ENCODE results near the gene HBE1.
"Not testable (repeated sequence)": the region's sequence is repeated elsewhere in the genome, so short reads cannot be mapped to it uniquely, and the experiment has no call there.

HBE1 gene

DNA sequence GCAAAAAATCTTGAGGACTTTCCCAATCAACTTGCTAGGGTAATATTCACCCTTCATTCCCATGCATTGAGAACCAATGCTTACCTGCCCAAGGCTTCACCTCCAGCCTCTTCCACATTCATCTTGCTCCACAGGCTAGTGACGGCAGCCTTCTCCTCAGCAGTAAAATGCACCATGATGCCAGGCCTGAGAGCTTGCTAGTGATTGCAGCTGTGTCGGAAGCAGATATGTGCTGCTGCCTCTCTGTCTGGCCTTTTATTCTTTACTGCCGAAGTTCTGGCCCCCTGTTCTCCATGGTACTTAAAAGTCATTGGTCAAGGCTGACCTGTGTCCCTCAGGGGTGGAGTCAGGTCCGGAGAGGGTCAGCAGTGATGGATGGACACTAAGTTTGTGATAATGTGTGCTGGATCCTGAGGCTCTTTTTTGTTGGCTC, at the start of gene HBE1:
Gene HBE1, minus strand, starts transcription at position 231 of the 433 bp plus-strand sequence. Its CDS starts 55 bp downstream, at position 176.
- no peak for DNase-seq

DNA sequence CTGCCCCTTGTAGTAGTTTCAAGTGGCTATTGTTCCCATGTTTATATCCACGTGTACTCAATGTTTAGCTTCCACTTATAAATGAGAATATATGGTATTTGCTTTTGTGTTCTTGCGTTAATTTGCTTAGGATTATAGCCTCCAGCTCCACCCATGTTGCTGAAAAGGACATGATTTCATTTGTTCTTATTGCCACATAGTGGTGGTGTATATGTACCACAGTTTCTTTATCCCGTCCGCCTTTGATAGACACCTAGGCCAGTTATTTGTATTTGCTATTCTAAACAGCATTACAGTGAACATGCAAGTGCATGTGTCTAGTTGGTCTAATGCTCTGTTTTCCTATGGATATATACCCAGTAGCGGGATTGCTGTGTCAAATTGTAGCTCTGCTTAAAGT, 47.5 kb upstream of the HBE1 start:
- DNase-seq: no peak

DNA sequence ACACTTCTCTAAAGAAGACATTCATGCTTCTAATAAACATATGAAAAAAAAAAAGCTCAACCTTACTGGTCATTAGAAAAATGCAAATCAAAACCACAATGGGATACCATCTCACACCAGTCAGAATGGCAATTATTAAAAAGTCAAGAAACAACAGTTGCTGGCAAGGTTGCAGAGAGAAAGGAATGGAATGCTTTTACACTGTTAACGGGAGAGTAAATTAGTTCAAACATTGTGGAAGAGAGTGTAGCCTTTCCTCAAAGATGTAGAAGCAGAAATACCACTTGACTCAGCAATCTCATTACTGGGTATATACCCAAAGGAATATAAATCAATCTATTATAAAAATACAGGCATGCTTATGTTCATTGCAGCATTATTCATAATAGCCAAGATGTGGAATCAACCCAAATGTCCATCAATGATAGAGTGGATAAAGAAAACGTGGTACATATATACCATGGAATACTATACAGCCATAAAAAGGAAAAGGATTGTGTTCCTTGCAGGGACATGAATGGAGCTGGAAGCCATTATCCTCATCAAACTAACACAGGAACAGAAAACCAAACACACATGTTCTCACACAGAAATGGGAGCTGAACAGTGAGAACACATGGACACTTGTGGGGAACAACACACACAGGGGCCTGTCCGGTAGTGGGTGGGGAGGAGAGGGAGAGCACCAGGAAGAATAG, 43.7 kb upstream of the HBE1 start:
- DNase-seq: not testable (repeated sequence)

DNA sequence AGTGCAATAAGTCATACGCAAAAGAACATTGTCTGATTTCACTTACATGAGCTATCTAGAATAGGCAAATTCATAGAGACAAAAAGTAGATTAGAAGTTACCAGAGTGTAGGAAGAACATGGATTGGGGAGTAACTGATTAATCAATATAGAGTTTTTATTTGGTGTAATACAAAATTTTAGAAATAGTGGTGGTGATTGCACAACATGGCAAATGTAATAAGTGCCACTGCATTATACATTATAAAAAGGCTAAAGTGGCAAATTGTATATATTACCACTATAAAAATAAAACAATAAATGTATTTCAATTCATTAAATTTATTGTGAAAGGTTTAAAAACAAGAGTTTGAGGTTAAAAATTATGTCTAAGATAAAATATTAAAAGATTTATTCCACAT, 40.7 kb upstream of the HBE1 start:
- DNase-seq: no peak

DNA sequence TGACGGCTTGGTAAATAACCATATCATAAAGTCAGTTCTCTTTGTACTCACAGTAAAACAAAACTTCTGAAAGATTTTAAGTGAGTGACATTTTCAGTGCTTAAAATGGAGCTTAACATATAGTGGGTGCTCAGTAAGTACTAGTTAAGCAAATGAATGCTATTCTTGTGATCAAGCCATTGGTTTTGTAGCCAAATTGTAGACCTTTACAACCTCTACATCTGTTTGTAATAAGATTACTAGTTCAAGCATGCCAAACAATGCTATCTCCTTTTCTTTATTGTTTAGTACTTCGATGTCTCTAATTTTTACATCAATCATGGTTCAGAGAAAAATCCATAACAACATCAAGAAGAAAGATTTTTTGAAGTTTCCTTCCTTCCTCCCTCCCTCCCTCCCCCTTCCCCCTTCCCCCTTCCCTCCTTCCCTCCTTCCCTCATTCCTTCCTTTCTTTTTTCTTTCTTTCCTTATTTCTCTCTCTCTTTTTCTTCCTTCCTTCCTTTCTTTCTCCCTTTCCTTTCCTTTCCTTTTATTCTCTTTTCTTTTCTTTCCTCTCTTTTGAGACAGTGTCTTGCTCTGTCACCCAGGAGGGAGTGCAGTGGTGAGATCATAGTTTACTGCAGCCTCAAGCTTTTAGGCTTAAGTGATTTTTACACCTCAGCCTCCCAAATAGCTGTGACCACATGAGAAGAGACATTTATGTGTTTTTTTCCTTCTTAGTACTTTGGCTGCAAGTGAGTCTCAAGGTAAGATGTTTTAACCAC, 37.7 kb upstream of the HBE1 start:
- DNase-seq: no peak

DNA sequence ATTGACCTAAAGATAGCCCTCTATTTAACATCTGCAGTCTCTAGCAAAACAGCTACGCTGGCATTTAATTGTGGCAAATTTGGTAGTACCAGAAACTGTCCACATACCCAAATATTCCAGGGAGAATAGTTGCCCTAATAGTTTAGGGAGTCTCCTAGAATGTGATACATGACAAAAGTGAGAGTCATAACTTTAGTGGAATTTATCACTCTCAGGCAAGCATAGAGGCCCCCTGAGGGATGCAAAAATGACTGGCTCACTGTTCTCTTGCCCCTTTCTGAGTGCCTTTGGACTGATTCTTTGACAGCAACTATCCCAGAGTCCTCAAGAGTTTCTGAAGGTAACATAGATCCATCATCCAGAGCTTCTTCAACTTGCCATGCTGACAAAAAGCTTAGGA, 34.3 kb upstream of the HBE1 start:
- no peak for DNase-seq

DNA sequence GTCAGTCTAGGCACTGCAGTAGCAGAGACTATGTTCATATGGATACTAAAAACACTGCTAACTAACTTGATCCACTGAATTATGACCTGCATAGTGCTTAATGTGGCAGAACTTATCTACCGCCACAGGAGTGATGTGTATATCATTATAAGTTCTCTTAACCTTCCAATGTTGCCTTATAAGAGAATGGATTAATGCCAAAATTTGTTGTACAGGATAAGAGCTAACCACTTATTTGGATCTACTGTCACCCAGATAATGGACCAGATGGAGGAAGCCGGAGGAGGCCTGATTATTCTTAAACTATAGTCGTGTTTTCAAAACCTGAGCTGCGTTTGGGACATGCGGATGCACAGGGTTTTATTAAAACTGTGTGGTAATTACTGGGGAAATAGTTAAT, 33.9 kb upstream of the HBE1 start:
- DNase-seq: no peak

DNA sequence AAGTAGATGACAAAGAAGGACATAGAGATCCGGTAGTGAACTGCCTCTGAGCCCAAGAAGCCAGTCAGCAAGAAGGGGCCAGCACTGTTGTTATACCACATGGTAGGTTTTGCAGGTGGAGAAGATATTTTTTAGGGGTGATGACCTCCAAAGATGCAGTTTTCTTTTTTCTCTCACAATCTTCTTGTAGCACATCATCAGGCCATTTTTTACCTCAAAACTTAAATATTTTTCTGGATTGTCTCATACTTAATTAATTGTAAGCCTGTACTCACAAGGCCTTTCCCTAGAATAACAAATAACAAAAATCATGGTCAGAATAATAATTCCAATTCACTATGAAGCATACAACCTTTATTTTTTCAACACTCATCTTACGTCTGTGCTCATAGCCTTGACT, 32.1 kb upstream of the HBE1 start, which contains the start of gene OR51B4:
Gene OR51B4, minus strand, starts transcription at position 101 of the 400 bp plus-strand sequence. Its CDS starts 0 bp downstream, at position 101.
- no peak for DNase-seq

DNA sequence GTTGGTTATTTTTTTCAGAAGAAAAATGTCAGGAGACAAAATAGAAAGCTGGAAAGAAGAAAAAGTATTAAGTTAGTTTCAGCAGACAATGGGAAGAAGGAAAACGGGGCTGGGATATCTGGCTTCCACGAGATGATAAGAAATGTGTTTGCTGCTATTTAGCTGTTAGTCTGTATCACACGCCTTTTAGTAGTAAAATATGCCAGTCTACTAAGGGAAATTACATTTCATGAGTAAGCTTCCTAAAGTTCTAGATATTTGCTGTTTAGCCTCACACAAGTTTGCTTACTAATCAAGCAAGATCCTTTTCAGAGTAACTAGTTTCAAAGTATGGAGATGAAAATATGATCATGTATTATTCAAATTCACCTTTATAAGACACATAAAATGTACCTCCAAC, 30.5 kb upstream of the HBE1 start:
- DNase-seq: no peak

DNA sequence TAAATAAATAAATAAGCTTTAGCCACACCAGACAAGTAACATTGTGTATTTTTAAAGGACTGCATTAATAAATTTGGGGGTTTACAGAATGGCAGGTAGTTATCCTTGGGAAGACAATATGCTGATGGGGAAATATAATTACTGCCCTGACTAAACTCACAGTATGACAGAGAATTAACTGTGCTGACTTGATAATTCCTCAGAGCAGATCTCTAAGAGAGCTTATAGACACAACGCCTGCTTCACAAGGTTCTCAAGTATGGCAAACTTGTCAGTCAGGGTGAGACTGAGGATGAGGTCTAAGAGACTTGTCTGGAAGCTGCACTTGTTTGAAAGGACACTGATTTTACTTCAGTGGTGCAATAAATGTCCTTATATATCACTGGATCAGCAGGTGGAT, 28.7 kb upstream of the HBE1 start:
- no peak for DNase-seq

DNA sequence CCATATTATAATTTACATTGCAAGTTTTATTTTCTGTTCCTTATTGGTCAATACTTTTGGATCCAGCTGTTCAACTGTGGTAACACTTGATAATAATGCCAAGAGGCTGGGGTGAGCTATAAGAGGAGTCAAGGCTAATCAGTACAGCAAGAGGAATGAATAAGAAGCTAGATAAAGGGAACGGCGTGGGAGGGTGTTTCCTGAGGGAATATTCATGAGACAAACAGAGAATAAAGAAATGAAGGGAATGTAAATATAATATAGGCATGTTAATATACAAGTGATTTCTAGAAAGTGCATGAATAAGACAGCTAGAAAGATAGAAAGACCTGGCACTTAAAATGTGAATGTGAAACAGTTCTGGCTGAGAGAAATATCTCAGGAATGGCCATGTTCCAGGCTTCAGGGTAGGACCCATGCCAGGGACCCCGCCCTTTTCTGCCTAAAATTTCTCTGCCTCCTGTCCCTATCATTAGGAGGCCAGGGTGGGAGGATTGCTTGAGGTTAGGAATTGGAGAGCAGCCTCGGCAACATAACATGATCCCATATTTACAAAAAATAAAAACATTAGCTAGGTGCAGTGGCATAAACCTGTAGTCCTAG, 28.1 kb upstream of the HBE1 start:
- DNase-seq: no peak

DNA sequence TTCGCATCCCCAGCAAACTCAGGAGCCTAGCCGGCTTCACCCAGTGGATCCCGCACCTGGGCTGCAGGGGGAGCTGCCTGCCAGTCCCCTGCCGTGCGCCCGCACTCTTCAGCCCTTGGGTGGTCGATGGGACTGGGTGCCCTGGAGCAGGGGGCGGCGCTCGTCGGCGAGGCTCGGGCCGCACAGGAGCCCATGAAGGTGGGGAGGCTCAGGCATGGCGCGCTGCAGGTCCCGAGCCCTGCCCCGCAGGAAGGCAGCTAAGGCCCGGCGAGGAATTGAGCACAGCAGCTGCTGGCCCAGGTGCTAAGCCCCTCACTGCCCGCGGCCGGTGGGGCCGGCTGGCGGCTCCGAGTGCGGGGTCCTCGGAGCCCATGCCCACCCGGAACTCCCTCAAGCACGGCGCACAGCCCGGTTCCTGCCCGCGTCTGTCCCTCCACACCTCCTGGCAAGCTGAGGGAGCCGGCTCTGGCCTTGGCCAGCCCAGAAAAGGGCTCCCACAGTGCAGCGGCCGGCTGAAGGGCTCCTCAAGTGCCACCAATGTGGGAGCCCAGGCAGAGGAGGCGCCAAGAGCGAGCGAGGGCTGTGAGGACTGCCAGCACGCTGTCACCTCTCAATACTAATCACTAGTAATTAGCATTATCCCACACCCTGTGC, 24.7 kb upstream of the HBE1 start:
- not testable (repeated sequence) for DNase-seq

DNA sequence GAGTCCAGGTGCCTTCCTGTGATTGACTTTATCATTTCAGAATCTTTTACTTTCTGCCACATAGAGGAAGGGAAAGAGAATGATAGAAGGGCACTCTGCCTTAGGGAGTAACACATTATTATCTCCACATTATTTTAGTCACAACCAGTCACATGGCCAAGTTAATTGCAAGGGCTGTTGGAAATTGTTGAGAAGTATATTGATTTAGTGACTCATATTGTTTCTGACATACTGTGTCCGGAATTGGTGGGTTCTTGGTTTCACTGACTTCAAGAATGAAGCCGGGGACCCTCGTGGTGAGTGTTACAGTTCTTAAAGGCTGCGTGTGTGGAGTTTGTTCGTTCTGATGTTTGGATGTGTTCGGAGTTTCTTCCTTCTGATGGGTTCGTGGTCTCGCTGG, 23.3 kb upstream of the HBE1 start:
- DNase-seq: no peak

DNA sequence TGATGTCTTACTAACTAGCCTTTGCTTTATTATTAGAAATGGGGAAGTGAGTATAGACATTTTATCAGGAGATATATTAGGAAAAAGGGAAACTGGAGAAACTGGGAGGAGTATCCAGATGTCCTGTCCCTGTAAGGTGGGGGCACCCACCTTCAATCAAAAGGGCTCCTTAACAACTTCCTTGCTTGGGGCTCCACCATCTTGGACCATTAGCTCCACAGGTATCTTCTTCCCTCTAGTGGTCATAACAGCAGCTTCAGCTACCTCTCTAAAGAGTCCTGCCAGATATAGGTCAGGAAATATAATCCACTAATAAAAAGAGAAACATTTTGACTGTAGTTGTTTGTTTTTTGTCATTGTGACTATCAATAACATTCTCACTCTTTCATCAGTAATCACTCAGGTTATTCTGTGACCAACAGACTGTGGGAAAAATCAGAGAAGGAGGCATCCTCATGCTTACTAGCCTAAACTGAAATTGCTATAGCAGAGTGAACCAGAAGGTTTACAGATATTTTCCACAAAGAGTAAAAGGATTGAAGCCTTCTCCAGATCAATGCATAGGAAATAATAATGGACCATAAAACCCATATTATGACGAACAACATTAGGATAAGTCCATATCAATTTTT, 21.6 kb upstream of the HBE1 start:
- DNase-seq: peak; percentile 14

DNA sequence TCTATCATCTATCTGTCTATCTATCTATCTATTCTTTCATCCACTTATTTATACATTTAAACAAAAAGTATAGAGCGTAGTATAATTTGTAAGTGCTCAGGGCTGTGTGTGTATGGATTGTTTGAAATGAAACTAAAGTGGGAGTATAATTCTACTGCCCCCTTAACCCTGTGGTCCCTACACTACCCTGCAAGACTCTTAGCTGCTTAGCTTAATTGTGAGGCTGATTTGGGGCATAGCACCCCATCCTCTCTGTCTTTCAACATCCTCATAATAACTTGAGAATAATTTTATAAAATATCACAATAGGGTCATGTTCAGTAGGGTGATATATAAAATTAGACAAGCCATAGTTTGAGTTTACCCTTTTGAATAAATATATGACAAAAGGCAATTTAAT, 20.4 kb upstream of the HBE1 start:
- no peak for DNase-seq

DNA sequence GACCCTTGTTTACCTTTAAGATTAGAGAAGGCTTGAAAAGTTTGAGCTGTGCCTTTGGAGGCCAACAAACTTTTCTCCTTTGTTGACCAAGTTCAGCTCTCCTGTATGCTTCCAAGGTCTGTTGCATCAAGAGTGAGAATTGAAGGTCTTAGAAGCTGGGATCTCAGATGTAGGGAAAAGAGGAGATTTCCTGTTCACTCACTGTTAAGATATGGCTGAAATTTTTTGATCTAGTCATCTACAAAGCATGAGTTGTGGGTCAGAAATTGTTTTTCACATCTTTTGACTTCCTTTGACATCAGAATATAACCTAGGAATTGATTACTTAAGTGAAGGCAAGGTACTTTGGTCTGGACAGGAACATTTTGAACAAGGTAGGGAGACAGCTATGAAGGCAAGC, 20.0 kb upstream of the HBE1 start:
- no peak for DNase-seq

DNA sequence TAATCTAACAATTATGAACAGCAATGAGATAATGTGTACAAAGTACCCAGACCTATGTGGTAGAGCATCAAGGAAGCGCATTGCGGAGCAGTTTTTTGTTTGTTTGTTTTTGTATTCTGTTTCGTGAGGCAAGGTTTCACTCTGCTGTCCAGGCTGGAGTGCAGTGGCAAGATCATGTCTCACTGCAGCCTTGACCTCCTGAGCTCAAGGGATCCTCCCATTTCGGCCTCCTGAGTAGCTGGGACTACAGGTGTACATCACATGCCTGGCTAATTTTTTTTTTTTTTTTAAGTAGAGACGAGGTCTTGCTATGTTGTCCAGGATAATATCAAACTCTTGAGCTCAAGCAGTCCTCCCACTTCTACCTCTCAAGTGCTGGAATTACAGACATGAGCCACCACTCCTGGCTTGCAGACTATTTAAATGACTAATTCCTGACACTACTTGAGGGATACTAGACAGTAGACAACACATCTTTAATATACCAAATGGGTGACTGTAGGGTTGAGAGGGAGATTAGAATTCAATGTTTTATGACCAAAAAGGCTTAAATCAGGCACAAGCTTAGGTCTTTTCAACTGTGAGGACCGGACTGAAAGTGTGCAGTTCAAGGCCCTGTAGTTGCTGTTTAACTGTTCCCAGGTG, 19.3 kb upstream of the HBE1 start:
- DNase-seq: no peak

DNA sequence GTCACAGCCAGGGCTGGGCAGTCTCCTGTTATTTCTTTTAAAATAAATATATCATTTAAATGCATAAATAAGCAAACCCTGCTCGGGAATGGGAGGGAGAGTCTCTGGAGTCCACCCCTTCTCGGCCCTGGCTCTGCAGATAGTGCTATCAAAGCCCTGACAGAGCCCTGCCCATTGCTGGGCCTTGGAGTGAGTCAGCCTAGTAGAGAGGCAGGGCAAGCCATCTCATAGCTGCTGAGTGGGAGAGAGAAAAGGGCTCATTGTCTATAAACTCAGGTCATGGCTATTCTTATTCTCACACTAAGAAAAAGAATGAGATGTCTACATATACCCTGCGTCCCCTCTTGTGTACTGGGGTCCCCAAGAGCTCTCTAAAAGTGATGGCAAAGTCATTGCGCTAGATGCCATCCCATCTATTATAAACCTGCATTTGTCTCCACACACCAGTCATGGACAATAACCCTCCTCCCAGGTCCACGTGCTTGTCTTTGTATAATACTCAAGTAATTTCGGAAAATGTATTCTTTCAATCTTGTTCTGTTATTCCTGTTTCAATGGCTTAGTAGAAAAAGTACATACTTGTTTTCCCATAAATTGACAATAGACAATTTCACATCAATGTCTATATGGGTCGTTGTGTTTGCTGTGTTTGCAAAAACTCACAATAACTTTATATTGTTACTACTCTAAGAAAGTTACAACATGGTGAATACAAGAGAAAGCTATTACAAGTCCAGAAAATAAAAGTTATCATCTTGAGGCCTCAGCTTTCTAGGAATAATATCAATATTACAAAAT, 18.6 kb upstream of the HBE1 start:
- DNase-seq: no peak

DNA sequence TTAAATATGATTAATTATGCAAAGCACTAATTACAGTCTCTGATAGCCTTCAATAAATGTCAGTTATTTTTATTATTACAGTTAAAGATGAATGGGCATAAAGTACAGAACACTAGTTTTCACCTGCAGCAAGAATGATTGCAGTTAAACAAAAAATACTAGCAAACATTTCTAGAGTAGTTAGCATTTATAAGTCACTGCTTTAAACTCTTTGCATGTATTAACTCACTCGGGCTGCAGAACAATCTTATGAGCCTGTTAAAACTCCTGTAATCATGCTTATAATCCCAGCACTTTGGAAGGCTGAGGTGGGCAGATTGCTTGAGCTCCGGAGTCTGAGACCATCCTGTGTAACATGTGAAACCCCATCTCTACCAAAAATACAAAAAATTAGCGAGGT, 17.2 kb upstream of the HBE1 start:
- no peak for DNase-seq

DNA sequence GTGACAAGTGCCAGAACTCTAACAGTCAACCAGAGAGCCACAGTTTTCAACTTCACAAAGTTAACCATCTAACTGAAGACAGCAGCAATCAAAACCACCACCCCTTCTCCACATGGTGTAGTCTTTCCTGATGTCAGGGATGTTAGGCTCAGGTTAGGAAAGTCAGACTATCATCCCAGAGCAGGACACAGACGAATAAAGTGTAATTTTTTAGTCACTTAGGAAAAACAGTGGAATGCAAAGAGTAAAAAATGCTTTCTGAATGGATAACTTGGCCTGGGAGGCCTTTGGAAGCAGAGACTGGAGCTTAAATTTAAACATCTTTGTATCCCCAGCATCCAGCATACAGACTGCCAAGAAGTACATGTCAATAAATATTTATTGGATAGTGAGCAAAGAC, 16.6 kb upstream of the HBE1 start:
- DNase-seq: no peak

DNA sequence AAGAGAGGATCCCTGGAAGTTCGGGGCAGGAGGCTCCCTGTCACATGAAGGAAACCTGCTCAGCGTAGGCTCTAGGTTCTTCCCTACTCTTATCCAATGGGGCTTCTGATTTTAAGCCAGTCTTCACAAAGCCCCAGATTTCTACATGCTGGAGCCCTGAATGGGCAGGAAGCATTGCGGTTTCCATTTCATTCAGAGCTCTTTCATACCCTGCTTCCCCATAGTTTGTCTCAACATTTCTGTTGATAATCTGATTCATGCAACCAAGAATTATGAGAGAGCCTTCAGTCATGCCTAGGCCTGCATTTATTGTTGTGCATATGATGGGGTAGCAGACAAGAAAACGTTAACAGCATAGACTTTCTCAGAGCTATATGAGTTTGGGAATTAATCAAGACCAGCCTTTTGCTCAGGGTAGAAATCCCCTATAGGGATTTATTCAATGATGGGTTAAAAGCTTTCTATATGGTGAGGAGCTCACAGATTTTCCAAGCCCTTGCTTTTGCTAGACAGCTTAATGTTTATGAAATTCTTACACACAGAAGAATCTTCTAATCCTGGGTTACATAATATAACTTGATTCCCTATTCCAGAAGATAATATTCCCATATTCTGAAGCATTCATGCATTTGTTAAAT, 16.1 kb upstream of the HBE1 start:
- DNase-seq: no peak

Measured in suppressor macrophage treated with lipopolysaccharide for 4 hours (primary cell).